HG03280 (cell line): ENCODE data around the gene TCL1B.
"Not testable (repeated sequence)": the region's sequence is repeated elsewhere in the genome, so short reads cannot be mapped to it uniquely, and the experiment has no call there.

ENCODE experiments used
- ATAC-seq: cut with Tn5 transposase; IDR thresholded peaks from one replicate; pipeline ENCODE4 v1.9.1; 2021; ENCODE audit warnings: mild to moderate bottlenecking, moderate library complexity; ENCODE audit not compliant: unreplicated experiment

The TCL1B gene

DNA sequence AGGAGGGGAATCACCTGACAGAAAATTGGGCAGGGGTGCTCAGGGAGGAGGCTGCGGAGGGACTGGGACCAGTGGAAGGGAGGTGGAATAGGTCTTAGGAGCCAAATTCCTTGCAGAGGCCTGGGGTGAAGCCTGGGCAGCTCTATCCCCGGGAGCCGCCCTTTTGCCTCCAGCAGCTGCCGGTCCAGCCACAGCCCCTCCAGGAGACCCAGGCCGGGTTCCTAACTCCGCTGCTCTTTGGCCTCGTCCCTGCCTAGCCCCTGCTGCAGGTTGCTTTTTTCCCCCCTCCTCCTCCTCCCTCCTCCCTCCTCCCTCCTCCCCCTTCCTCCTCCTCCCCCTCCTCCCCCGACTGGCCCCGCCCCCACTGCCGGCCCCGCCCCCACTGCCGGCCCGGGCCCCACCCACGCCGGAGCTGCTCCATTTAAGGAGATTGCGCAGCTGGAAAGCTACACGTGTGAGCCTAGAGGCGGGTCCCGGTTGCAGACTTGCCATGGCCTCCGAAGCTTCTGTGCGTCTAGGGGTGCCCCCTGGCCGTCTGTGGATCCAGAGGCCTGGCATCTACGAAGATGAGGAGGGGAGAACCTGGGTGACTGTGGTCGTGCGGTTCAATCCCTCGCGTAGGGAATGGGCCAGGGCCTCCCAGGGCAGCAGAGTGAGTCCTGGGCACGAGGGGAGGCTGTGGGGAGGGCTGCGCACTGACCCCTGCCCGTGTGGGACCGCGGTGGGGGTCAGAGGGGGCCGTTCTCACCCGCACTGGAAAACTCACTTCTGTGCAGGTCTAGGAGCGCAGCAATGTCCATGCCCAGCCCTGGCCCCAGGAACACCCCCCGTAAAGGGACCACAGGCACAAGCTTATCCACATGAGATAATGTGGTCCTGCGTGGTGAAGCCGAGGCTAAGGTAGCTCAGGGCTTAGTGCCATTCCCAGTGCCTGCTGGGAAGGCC is at the start of gene TCL1B:
Gene TCL1B, plus strand, starts transcription at position 449 of the 945 bp plus-strand sequence. Its CDS starts 42 bp downstream, at position 491.
- ATAC-seq: no peak

- ATAC-seq: no peak
Observed at GRCh38 chr14:95644981-95645380, 41.2 kb upstream of the TCL1B start.

GRCh38 chr14:95645389-95645996 is 40.7 kb upstream of the TCL1B start:
- ATAC-seq: no peak

- ATAC-seq: no peak
Observed at GRCh38 chr14:95647926-95648325, 38.3 kb upstream of the TCL1B start.

GRCh38 chr14:95649230-95649629 is 37.0 kb upstream of the TCL1B start:
- ATAC-seq: no peak

DNA sequence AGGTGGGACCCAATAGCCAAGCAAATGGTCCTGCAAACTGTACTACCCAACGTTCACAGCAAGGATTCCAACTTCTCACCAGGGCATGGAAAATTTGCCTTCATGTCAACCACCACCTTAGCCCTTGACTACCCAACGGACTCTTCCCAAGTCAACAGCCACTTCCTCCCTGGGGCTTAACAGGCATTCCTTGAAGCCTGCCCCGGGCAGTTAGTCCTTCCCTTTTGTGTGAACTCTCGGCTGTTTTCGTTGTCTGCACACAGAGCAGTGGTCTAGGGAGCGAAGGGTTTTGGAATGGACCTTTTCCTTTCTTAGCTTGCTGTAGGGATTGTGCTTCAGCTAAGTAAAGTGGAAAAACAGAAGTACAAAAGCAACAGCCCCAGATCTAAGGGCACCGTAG is 35.2 kb upstream of the TCL1B start:
- ATAC-seq: no peak

DNA sequence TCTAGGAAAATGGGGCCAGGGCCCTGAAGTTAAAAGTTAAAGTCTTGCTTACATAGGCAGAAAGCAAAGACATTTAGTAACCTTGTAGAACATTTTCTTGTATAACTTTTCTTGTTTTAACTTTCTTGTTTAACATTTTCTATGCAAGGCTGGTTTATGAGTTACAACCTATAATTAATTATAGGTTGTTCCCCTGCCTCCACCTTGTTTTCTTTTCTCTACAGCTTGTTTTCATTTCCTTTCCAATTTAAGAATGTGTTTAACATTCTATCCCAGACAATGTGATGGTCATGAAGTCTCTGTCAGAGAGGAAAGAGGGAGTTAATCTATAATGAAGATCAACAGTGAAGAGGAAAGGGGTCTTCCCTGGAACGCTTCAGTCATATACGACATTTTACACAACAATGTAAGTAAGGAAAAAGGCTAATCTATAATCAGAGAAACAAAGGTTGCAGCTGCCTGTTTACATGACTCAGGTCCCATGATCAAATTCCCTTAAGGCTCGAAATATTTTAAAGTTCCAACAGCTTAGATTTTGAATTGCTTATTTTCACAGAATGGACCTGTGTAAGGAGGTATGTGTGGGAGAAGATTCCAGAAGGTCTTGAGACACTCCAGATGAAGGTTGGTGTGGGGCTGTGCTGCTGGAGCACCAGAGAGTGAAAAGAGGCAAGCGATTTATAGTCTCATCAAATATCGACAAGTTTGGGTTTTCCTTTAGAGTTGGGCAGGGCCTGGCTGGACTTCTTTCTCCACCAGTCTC is 34.2 kb upstream of the TCL1B start:
- ATAC-seq: no peak

- ATAC-seq: no peak
Observed at GRCh38 chr14:95652690-95653089, 33.5 kb upstream of the TCL1B start.

DNA sequence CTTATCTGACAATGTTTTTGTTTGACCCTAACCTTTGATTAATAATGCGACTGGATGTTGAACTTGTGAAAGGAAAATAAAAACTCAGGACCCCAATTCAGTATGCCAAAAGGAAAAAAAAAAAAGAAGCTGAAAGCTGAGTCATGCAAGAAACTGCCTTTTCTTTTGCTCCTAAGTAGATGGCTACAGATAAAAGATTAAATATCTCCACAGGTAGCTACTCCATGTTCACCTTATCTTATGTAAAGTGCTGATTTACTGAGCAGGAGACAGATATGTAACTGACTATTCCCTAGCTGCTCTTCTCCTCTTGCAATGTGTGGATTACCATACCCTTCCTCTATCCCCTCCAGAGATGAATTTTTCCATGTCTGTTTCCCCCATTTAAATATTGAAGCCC is 30.8 kb upstream of the TCL1B start:
- no peak for ATAC-seq

DNA sequence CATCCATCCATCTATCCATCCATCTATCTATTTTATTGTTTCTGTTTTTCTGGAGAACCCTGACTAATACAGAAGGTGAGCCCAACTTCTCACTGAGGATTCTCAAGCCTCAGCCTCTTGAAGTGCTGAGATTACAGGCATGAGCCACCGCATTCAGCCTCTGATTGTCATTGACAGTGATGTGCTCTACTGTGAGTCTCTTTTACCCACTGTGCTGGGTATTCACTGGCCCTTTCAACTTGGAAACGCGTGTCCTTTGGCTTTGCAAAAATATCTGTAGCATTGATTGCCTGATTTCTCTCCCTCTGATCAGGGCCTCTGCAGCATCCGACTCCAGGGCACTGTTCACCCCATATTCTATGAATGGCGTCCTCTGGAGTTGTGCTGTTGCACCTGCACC is 29.6 kb upstream of the TCL1B start:
- ATAC-seq: no peak

- no peak for ATAC-seq
Observed at GRCh38 chr14:95657454-95657853, 28.8 kb upstream of the TCL1B start.

GRCh38 chr14:95659293-95659989 is 26.8 kb upstream of the TCL1B start:
- no peak for ATAC-seq

DNA sequence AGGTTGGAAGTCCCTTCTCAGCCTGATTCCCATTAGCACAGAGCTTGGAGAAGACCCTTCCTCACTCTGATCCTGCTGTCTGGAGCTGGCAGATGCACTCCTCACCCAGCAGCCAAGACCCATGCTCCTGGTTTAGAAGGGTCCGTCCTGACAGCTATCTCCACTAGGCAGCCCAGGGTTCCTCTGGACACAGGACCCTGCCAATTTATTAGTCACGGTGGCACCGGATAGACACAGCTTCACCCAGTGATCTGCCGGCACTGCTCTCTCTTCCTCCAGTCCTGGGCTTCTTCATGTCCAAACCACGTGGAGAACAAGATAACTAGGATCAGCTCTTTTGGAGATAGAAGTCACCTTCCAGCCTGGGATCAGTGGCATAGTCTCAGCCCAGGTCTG is 26.2 kb upstream of the TCL1B start:
- ATAC-seq: no peak

GRCh38 chr14:95660651-95661515 is 25.3 kb upstream of the TCL1B start:
- ATAC-seq: no peak

DNA sequence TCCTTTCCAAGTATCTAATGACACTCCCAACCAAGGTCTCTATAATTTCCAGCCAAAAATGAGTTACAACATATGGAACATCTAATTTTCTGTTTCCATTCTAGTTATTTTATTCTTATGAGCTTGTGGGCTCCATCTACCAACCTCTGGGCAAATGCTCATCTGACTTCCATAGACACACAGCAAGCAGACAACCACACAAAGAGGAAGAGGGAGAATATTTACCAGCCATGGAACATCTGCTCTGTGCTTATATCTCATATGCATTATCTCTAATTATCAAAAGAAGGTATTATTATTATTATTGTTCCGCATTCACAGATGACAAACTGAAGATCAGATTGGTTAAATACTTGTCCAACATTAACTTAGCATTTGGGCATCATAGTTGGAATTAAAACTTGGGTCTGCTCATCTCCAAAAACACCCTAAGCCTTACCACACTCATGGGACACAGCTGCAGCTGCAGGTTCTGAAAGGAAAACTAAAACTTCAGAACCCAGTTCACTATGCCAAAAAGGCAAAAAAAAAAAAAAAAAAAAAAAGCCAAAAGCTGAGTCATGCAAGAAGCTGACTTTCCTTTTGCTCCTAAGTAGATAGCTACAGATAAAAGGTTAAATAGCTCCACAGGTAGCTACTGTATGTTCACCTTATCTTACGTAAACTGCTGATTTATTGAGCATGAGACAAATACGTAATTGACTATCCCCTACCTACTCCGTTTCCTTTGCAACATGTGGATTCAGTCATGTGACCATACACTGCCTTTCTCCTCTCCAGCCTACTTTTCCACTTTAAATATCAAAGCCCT is 23.6 kb upstream of the TCL1B start:
- peak; percentile 47 for ATAC-seq

DNA sequence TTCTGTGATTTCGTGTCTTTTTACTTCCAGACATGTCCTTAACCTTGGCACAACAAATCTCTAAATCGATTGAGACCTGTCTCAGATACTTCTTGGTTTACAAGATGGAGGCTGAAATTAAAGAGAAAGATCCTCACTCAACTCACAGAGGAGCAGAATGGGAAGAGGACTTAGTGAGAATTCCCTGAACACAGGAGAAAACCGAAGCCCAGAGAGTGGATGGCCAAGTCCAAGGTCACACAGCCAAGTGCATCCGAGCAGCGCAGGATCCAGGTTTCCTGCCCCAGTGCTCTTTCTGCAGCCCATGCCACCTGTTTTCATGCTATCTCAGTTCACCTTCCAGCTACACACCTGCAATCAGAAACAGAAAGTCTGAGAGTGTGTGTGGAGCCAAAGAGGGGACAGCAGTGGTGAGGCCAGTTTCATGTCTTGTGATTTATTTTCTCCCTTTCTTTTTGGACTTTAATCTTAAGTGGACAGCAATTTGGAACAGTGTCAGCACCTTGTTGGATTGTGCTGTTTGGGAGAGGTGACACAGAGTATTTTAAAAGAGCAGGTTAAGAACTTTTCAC is 22.9 kb upstream of the TCL1B start:
- ATAC-seq: peak; percentile 40

GRCh38 chr14:95664066-95664465 is 22.2 kb upstream of the TCL1B start:
- ATAC-seq: no peak

DNA sequence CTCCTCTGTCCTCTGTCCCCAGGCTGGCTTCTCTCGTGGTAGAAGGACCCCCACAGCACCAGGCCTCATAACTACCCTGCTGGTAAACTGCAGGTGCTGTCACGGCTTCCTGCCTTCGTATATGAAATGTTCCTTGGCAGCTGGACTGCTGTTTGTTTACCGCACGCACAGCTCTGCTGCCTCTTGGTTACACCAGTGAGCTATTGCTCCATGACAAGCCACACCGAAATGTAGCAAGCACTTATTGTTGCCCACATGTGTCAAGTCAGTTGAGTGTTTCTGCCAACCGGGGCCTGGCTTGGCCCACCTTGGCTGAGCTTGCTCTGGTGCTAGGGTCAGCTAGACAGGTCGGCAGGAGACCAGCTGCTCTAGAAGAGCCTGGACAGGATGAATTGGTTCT is 21.7 kb upstream of the TCL1B start:
- ATAC-seq: peak; percentile 27

DNA sequence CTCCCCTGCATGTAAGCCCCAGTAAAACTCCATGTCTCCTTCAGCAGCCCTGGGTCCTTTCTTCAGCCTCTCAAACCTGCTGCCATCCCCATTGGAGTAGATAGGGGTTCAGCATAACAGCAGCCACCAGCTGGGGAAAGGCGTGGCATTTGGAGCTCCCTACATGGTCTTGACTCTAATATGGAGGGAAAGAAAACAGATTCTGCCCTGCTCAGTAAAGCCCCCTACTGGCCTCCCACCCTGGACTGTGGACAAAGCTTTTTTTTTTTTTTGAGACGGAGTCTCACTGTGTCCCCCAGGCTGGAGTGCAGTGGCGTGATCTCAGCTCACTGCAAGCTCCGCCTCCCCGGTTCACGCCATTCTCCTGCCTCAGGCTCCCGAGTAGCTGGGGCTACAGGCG is 20.7 kb upstream of the TCL1B start:
- not testable (repeated sequence) for ATAC-seq
